SW 1271 (cell line): ENCODE results near the gene CEP164.
"Not testable (repeated sequence)": the region's sequence is repeated elsewhere in the genome, so short reads cannot be mapped to it uniquely, and the experiment has no call there.

Source experiments
- DNase-seq, 2 experiments: peaks; one replicate each; lab custom pipeline; 2025; lab: John Stamatoyannopoulos, UW

The CEP164 gene

GRCh38 chr11:117395476-117395875 is 67.8 kb downstream of the CEP164 start:
- no peak for DNase-seq

GRCh38 chr11:117396970-117397369 is 69.3 kb downstream of the CEP164 start:
- no peak for DNase-seq

GRCh38 chr11:117398618-117399017 is 71.0 kb downstream of the CEP164 start:
- DNase-seq = not testable (repeated sequence)

- DNase-seq = not testable (repeated sequence)
Measured at GRCh38 chr11:117399100-117399840, 71.6 kb downstream of the CEP164 start.

- DNase-seq = not testable (repeated sequence)
Measured at GRCh38 chr11:117405898-117406297, 78.2 kb downstream of the CEP164 start.

- DNase-seq = no peak
Measured at GRCh38 chr11:117407016-117407415, 79.4 kb downstream of the CEP164 start.

GRCh38 chr11:117408356-117408755 is 80.7 kb downstream of the CEP164 start:
- no peak for DNase-seq

GRCh38 chr11:117409511-117409910 is 81.9 kb downstream of the CEP164 start:
- no peak for DNase-seq

GRCh38 chr11:117410238-117410637 is 82.6 kb downstream of the CEP164 start:
- DNase-seq = no peak

GRCh38 chr11:117410861-117411710 is 83.4 kb downstream of the CEP164 start:
- DNase-seq = no peak

- no peak for DNase-seq
Measured at GRCh38 chr11:117411736-117412135, 84.1 kb downstream of the CEP164 start.

GRCh38 chr11:117412176-117412575 is 84.5 kb downstream of the CEP164 start:
- DNase-seq = no peak

- no peak for DNase-seq
Measured at GRCh38 chr11:117412653-117413275, 85.1 kb downstream of the CEP164 start.

- no peak for DNase-seq
Measured at GRCh38 chr11:117413616-117414015, 86.0 kb downstream of the CEP164 start.

GRCh38 chr11:117414724-117415123 is 87.1 kb downstream of the CEP164 start:
- no peak for DNase-seq

GRCh38 chr11:117415358-117415896 is 87.8 kb downstream of the CEP164 start:
- no peak for DNase-seq

- no peak for DNase-seq
Measured at GRCh38 chr11:117417342-117417741, 89.7 kb downstream of the CEP164 start.

GRCh38 chr11:117417856-117418255 is 90.2 kb downstream of the CEP164 start:
- no peak for DNase-seq

- DNase-seq = no peak
Measured at GRCh38 chr11:117418737-117419481, 91.3 kb downstream of the CEP164 start.

GRCh38 chr11:117419482-117420142 is 92.0 kb downstream of the CEP164 start:
- DNase-seq = no peak

- DNase-seq = no peak
Measured at GRCh38 chr11:117420143-117420485, 92.5 kb downstream of the CEP164 start.
